HepG2 (cell line): ENCODE data around the gene RAC2. TPM values are rescaled to one million over a fixed set of nuclear protein-coding genes. Genes with fewer than 3 reads are reported as not detected.

Experiments used
- MEIS1 ChIP-seq: sonication (generic); formaldehyde crosslinking; IDR thresholded peaks from 2 replicates; pipeline ENCODE4 v1.9.0; 2021; ENCODE audit warnings: mild to moderate bottlenecking, missing genetic modification reagents, moderate library complexity, borderline replicate concordance
- UBTF ChIP-seq: sonication (generic); formaldehyde crosslinking; IDR thresholded peaks from 2 replicates; pipeline ENCODE4 v1.4.0; 2020; ENCODE audit warnings: mild to moderate bottlenecking, missing genetic modification reagents
- ZBTB20 ChIP-seq: sonication (generic); formaldehyde crosslinking; IDR thresholded peaks from 2 replicates; pipeline ENCODE4 v1.8.1; 2023; ENCODE audit warnings: missing genetic modification reagents, low read depth, mild to moderate bottlenecking, borderline replicate concordance
- ZNF318 ChIP-seq: sonication (generic); formaldehyde crosslinking; IDR thresholded peaks from 2 replicates; pipeline ENCODE4 v1.4.0; 2020; ENCODE audit warnings: mild to moderate bottlenecking, missing genetic modification reagents
- ZNF407 ChIP-seq: sonication (generic); formaldehyde crosslinking; IDR thresholded peaks from one replicate; pipeline ENCODE4 v1.5.1; 2020; ENCODE audit warnings: mild to moderate bottlenecking, missing genetic modification reagents; ENCODE audit errors: not compliant biosample characterization
- ZNF431 ChIP-seq: sonication (generic); formaldehyde crosslinking; IDR thresholded peaks from 2 replicates; pipeline ENCODE4 v1.9.0; 2022; ENCODE audit warnings: missing genetic modification reagents, low read depth, mild to moderate bottlenecking, borderline replicate concordance
- ZSCAN29 ChIP-seq: sonication (generic); formaldehyde crosslinking; conservative IDR thresholded peaks from 2 replicates; pipeline ENCODE4 v1.4.0; 2020; ENCODE audit warnings: mild to moderate bottlenecking, missing genetic modification reagents
- polyA plus RNA-seq, 8 experiments: library from polyadenylated mRNA; depleted of rRNA in 3 of 8; stranded (reverse) in 7 of 8; unstranded in 1 of 8; fragments of >200 nt; fragmentation: Illumina TruSeq in 4 of 8; extraction: Trizol in 4 of 8; gene quantifications; 2 replicates each; pipeline versions ENCODE4 v1.2.1 to v1.2.3, GENCODE V29; 2011 to 2016; ENCODE audit warnings: low read depth in 4 of 8, missing spikeins in 1 of 8, mixed read lengths in 1 of 8; ENCODE audit not compliant: insufficient read depth in 1 of 8
- total RNA-seq, 5 experiments: library from RNA; depleted of rRNA; stranded (reverse); fragments of >200 nt; fragmentation: Illumina TruSeq; extraction: Trizol; gene quantifications; 2 replicates each; pipeline ENCODE4 v1.2.3, GENCODE V29; 2016; ENCODE audit warnings: low read depth in 1 of 5

Gene RAC2
- total and polyA plus RNA-seq, 2 of the 13 experiments (the other 11 are each of a cell fraction or from before 2014, with no cell fraction given): 0.73 TPM; not detected in 1

GRCh38 chr22:37196539-37197450 is 47.3 kb downstream of the RAC2 start (continued):
- TF ChIP-seq ZBTB20 (CRISPR knock-in tag): 0 out of 2 replicates have a peak, but pooled peaks have one; percentile 48
- no peak for TF ChIP-seq ZNF318 (CRISPR knock-in tag)
- TF ChIP-seq ZSCAN29 (CRISPR knock-in tag): peak; percentile 81; the same call in 1 of the 2 replicates
- TF ChIP-seq UBTF (CRISPR knock-in tag): peak; percentile 41; the same call in 1 of the 2 replicates
- no peak for TF ChIP-seq ZNF407 (CRISPR knock-in tag)
- TF ChIP-seq ZNF431: no peak
- 0 out of 2 replicates have a peak, but pooled peaks have one; percentile 74 for TF ChIP-seq MEIS1 (CRISPR knock-in tag)
